WERI-Rb-1 (cell line): ENCODE results near the gene VWA2.

Experiments used
- DNase-seq: peaks from one replicate; pipeline ENCODE4 v3.0.0-alpha.2; 2020
- H3K27ac ChIP-seq: fragments of 250-450 bp; sonication (Bioruptor Pico); 2 replicates; pipeline ENCODE4 v1.5.1; 2020; ENCODE audit warnings: mild to moderate bottlenecking, moderate library complexity
- H3K27me3 ChIP-seq: fragments of 250-450 bp; sonication (Bioruptor Pico); 2 replicates; pipeline ENCODE4 v1.5.1; 2021; ENCODE audit warnings: mild to moderate bottlenecking, low read depth, moderate library complexity; ENCODE audit not compliant: insufficient read depth, severe bottlenecking
- H3K36me3 ChIP-seq: fragments of 250-450 bp; sonication (Bioruptor Pico); 2 replicates; pipeline ENCODE4 v1.5.1; 2020; ENCODE audit warnings: mild to moderate bottlenecking, moderate library complexity
- H3K4me3 ChIP-seq: 2 replicates; pipeline ENCODE4 v1.5.1; 2011; ENCODE audit warnings: low read depth, mild to moderate bottlenecking, control low read depth, low read length
- H3K9me3 ChIP-seq: fragments of 250-450 bp; sonication (Bioruptor Pico); 2 replicates; pipeline ENCODE4 v1.5.1; 2021; ENCODE audit warnings: mild to moderate bottlenecking, moderate library complexity; ENCODE audit not compliant: severe bottlenecking
- CTCF ChIP-seq: IDR thresholded peaks from 2 replicates; pipeline ENCODE4 v1.5.1; 2011; ENCODE audit warnings: low read depth, mild to moderate bottlenecking, control low read depth, inconsistent platforms, low read length

VWA2 gene

GRCh38 chr10:114301177-114301576, 62.1 kb downstream of the VWA2 start:
- no peak for DNase-seq

GRCh38 chr10:114301951-114302710, 63.1 kb downstream of the VWA2 start:
- H3K27me3 ChIP-seq = peaks cover 8% of the 10 kb centered on the region
- no peak for DNase-seq
- H3K9me3 ChIP-seq = no peaks in the 10 kb centered on the region
- no peak overlapping the region for H3K27ac ChIP-seq
- H3K4me3 ChIP-seq = no peak overlapping the region
- H3K36me3 ChIP-seq = no peaks in the 10 kb centered on the region
- no peak for TF ChIP-seq CTCF

More at GRCh38 chr10:114301177-114301576, 62.1 kb downstream of the VWA2 start:
- peaks cover 5% of the 10 kb centered on the region for H3K9me3 ChIP-seq
- H3K36me3 ChIP-seq = no peaks in the 10 kb centered on the region
- H3K27ac ChIP-seq = no peak overlapping the region
- H3K4me3 ChIP-seq = no peak overlapping the region
- peaks cover 8% of the 10 kb centered on the region for H3K27me3 ChIP-seq
- TF ChIP-seq CTCF = 0 out of 2 replicates have a peak, but pooled peaks have one; percentile 13

GRCh38 chr10:114303556-114303955, 64.5 kb downstream of the VWA2 start:
- TF ChIP-seq CTCF = no peak
- H3K36me3 ChIP-seq = no peaks in the 10 kb centered on the region
- DNase-seq = no peak
- peaks cover 11% of the 10 kb centered on the region for H3K27me3 ChIP-seq
- no peak overlapping the region for H3K27ac ChIP-seq
- H3K4me3 ChIP-seq = no peak overlapping the region
- no peaks in the 10 kb centered on the region for H3K9me3 ChIP-seq

- no peaks in the 10 kb centered on the region for H3K9me3 ChIP-seq
- H3K27ac ChIP-seq = no peak overlapping the region
- H3K36me3 ChIP-seq = no peaks in the 10 kb centered on the region
- TF ChIP-seq CTCF = peak; percentile 82
- peak; percentile 82 for DNase-seq
- H3K4me3 ChIP-seq = peak overlapping the region; percentile 46
- peaks cover 11% of the 10 kb centered on the region for H3K27me3 ChIP-seq
Observed at GRCh38 chr10:114304017-114304570, 65.0 kb downstream of the VWA2 start.

GRCh38 chr10:114304571-114305421, 65.7 kb downstream of the VWA2 start:
- peak; percentile 69 for DNase-seq
- H3K9me3 ChIP-seq = no peaks in the 10 kb centered on the region
- no peak overlapping the region for H3K27ac ChIP-seq
- H3K27me3 ChIP-seq = peaks cover 11% of the 10 kb centered on the region
- peak; percentile 81 for TF ChIP-seq CTCF
- no peaks in the 10 kb centered on the region for H3K36me3 ChIP-seq
- peak overlapping the region; percentile 46 for H3K4me3 ChIP-seq
